ENCODE measurements around the gene EPHB2. TPM values are rescaled to one million over a fixed set of nuclear protein-coding genes. Genes with fewer than 3 reads are reported as not detected.
A peak's percentile ranks its signal among the peaks of the same experiment; 100 is the strongest.

Gene EPHB2
- total RNA-seq, 2 experiments from 2014 or later, result 0.13 TPM; not detected in 1

- ATAC-seq, result peak; percentile 78
- no peak overlapping the region for H3K4me3 Mint-ChIP-seq
- ChIA-PET POLR2A (interaction anchor here (0.6 kb wide), 1 partner anchor 19 kb away, joined by 4 read pairs; no protein-coding TSS in a partner anchor), CTCF (interaction anchor here (1.4 to 3.1 kb wide), 3 partner anchors 39 to 228 kb away, joined by 4 to 16 read pairs (median 7); no protein-coding TSS in a partner anchor)
- H3K27me3 Mint-ChIP-seq, result peaks cover 17% of the 10 kb centered on the region
- intact Hi-C loops (cut with micrococcal nuclease), result no loop called here
- H3K27ac Mint-ChIP-seq, result no peak overlapping the region
- TF ChIP-seq CTCF (IDR thresholded peaks at IDR 0.05), result peak; percentile 63
- H3K9me3 Mint-ChIP-seq, result no peaks in the 10 kb centered on the region
- H3K4me1 Mint-ChIP-seq (ENCODE audit: low read depth), result no peaks in the 10 kb centered on the region
- no peaks in the 10 kb centered on the region for H3K36me3 Mint-ChIP-seq (ENCODE audit: low read depth)
- DNase-seq, result peak; percentile 46
Observed at GRCh38 chr1:22930240-22930912, 219.7 kb downstream of the EPHB2 start.

GRCh38 chr1:22932803-22933470 lies 222.3 kb downstream of the EPHB2 start:
- Mint-ChIP-seq H3K4me3 (no peak overlapping the region), H3K9me3 (no peaks in the 10 kb centered on the region), H3K27ac (no peak overlapping the region), H3K27me3 (peaks cover 13% of the 10 kb centered on the region), H3K36me3 (ENCODE audit: low read depth) (no peaks in the 10 kb centered on the region), H3K4me1 (ENCODE audit: low read depth) (no peaks in the 10 kb centered on the region)
- TF ChIP-seq CTCF (IDR thresholded peaks at IDR 0.05), result no peak
- CTCF ChIA-PET, result interaction anchor here (1.4 kb wide), 1 partner anchor 162 kb away, joined by 3 read pairs; no protein-coding TSS in a partner anchor
- intact Hi-C loops (cut with micrococcal nuclease), result no loop called here
- no peak for ATAC-seq
- POLR2A ChIA-PET, result no interaction called here
- no peak for DNase-seq

GRCh38 chr1:22935433-22935832 lies 224.8 kb downstream of the EPHB2 start:
- Mint-ChIP-seq H3K9me3 (peaks cover 6% of the 10 kb centered on the region), H3K27me3 (peaks cover 5% of the 10 kb centered on the region), H3K27ac (no peak overlapping the region), H3K4me3 (no peak overlapping the region), H3K36me3 (ENCODE audit: low read depth) (no peaks in the 10 kb centered on the region), H3K4me1 (ENCODE audit: low read depth) (no peaks in the 10 kb centered on the region)
- intact Hi-C loops (cut with micrococcal nuclease), result no loop called here
- DNase-seq (no peak), ATAC-seq (no peak)
- ChIA-PET CTCF (no interaction called here), POLR2A (no interaction called here)
- TF ChIP-seq CTCF (IDR thresholded peaks at IDR 0.05), result no peak

- intact Hi-C loops (cut with micrococcal nuclease), result no loop called here
Observed at GRCh38 chr1:22936681-22937080, 226.0 kb downstream of the EPHB2 start.

More at GRCh38 chr1:22936681-22937080, 226.0 kb downstream of the EPHB2 start:
- no peak for TF ChIP-seq CTCF (IDR thresholded peaks at IDR 0.05)
- peaks cover 7% of the 10 kb centered on the region for H3K27me3 Mint-ChIP-seq
- H3K4me1 Mint-ChIP-seq (ENCODE audit: low read depth), result no peaks in the 10 kb centered on the region
- peaks cover 16% of the 10 kb centered on the region for H3K9me3 Mint-ChIP-seq
- H3K4me3 Mint-ChIP-seq, result no peak overlapping the region
- no peaks in the 10 kb centered on the region for H3K36me3 Mint-ChIP-seq (ENCODE audit: low read depth)
- DNase-seq, result no peak
- H3K27ac Mint-ChIP-seq, result no peak overlapping the region
- ATAC-seq, result no peak
- ChIA-PET POLR2A (no interaction called here), CTCF (interaction anchor here (1.6 kb wide), 1 partner anchor 28 kb away, joined by 7 read pairs; no protein-coding TSS in a partner anchor)

All from activated CD8-positive, alpha-beta T cell treated with anti-CD3 and anti-CD28 coated beads for 36 hours (primary cell).